Measurements from ENCODE around the gene VSIG8. TPM values are rescaled to one million over a fixed set of nuclear protein-coding genes. Genes with fewer than 3 reads are reported as not detected.

VSIG8 gene
- total and polyA plus RNA-seq, 12 donors: 0.44 TPM; not detected in 11

DNA sequence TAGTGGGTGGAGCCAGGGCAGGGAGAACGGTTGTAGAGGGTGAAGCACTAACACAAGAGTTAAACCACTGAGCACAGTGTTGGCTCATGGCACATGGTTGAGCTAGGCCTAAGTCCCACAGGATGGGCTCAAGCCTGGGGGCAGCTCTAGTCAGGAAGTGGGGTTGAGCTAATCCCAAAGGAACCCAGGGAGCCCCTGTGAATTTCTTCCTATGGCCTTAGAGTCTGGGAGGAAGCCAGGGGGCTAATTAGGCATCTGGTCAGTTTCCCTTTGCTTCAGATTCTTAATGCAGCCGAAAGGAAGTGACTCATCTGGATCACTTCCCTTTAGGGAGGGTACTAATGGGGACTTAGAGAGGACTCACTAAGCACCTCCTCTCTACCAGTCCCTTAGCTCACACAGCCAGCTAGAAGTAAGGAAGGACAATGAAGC lies 27.4 kb upstream of the VSIG8 start:
- H3K4me3 ChIP-seq: peak overlapping the region in 6 of 10 donors; percentile 4 to 27 (median 16)
- H3K9me3 ChIP-seq: no peaks in the 10 kb centered on the region
- 32 to 41% methylated on average over 2 of the region's 2 CpGs for WGBS, 2 donors
- H3K4me1 ChIP-seq: peaks cover 0 to 35% (median 21%) of the 10 kb centered on the region in 9 donors
- intact Hi-C loops (cut with DNase I): loop anchor here in 9 of 10 donors (2.0 to 10.0 kb wide), 9 partner anchors 35 to 725 kb away; partner anchors contain the start of genes TAGLN2 (in 3 of the 9) and DUSP23 (in 2 of the 9)
- H3K36me3 ChIP-seq: no peaks in the 10 kb centered on the region
- no peaks in the 10 kb centered on the region for H3K27me3 ChIP-seq
- DNase-seq: peak in 1 of 2 donors; percentile 79
- TF ChIP-seq, protein P1, sequence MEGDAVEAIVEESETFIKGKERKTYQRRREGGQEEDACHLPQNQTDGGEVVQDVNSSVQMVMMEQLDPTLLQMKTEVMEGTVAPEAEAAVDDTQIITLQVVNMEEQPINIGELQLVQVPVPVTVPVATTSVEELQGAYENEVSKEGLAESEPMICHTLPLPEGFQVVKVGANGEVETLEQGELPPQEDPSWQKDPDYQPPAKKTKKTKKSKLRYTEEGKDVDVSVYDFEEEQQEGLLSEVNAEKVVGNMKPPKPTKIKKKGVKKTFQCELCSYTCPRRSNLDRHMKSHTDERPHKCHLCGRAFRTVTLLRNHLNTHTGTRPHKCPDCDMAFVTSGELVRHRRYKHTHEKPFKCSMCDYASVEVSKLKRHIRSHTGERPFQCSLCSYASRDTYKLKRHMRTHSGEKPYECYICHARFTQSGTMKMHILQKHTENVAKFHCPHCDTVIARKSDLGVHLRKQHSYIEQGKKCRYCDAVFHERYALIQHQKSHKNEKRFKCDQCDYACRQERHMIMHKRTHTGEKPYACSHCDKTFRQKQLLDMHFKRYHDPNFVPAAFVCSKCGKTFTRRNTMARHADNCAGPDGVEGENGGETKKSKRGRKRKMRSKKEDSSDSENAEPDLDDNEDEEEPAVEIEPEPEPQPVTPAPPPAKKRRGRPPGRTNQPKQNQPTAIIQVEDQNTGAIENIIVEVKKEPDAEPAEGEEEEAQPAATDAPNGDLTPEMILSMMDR (IDR thresholded peaks at IDR 0.05): peak in 1 of 9 donors; percentile 16
- peak overlapping the region; percentile 39 to 86 (median 76) for H3K27ac ChIP-seq
- peak; percentile 88 to 96 (median 94) for ATAC-seq

DNA sequence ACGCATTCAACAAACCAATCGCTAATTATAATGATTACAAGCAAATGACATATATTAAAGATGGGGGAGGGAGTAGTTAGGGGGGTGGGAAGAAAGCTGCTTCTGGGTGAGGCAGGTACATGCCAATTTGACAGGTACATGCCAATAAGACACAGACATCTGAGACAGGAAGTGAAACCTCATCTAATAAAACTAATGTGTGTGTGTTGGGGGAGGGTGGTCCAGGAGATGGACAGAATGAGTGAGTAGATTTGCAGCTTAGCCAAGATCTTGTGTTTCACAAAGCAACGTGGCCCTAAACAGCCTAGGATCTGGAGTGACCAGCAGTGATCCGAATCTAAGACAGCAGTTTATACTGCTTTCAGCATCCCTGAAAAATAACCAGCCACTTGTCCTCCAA lies 26.7 kb upstream of the VSIG8 start:
- Histone ChIP-seq H3K27me3 (no peaks in the 10 kb centered on the region), H3K9me3 (no peaks in the 10 kb centered on the region), H3K36me3 (no peaks in the 10 kb centered on the region), H3K4me3 (no peak overlapping the region), H3K4me1 (peaks cover 0 to 35% (median 21%) of the 10 kb centered on the region in 9 donors), H3K27ac (peak overlapping the region in 9 of 10 donors; percentile 39 to 86 (median 78))
- WGBS, 2 donors: 92 to 93% methylated on average over 4 of the region's 4 CpGs
- intact Hi-C loops (cut with DNase I): loop anchor here in 1 of 10 donors (10.0 kb wide), 1 partner anchor 674 kb away; no protein-coding TSS in a partner anchor
- ATAC-seq (no peak), DNase-seq (no peak)
- TF ChIP-seq, protein P1 (IDR thresholded peaks at IDR 0.05): no peak

DNA sequence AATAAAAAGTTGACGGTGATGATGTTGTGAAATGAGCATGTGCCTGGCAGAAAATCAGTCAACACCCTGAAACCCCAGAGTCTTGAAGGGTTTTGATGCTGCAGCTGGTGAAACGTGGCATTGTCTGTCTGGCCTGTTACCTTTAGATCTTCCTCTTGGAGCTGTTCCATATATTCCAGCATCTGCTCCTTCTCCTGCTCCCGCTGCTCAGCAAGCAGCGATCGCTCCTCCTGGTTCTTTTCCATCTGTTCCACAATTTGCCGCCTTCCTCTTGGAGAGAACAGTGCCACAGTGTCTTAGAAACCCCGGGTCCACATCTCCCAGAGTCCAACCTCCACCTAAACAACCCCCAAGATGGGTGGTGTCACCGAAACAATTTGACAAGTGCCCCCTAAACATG lies 21.8 kb upstream of the VSIG8 start:
- WGBS, 2 donors: 85 to 87% methylated on average over 8 of the region's 8 CpGs
- intact Hi-C loops (cut with DNase I): loop anchor here in 1 of 10 donors (10.0 kb wide), 1 partner anchor 669 kb away; no protein-coding TSS in a partner anchor
- Histone ChIP-seq H3K4me1 (peaks cover 0 to 42% (median 2%) of the 10 kb centered on the region in 9 donors), H3K9me3 (no peaks in the 10 kb centered on the region), H3K36me3 (no peaks in the 10 kb centered on the region), H3K27ac (no peak overlapping the region), H3K27me3 (no peaks in the 10 kb centered on the region), H3K4me3 (no peak overlapping the region)
- ATAC-seq (no peak), DNase-seq (no peak)
- TF ChIP-seq, protein P1 (IDR thresholded peaks at IDR 0.05): no peak

DNA sequence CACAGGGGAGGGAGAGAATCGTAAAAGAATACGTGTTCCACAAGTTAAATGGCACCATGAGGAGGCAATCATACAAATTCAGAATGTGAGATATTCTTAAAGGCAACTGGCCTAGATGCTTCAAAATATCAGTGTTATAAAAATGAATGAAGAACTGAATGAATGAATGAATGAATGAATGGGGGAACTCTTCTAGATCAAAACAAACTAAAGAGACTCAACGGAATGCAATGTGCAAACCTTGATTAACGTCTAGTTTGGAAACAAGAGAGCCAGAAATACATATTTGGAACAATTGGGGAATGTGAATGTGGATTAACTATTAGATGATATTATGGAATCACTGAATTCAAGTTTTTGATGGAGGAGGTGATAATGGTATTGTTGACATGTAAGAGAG lies 20.7 kb upstream of the VSIG8 start:
- TF ChIP-seq, protein P1 (IDR thresholded peaks at IDR 0.05): no peak
- 67 to 85% methylated on average over 4 of the region's 4 CpGs for WGBS, 2 donors
- intact Hi-C loops (cut with DNase I): loop anchor here in 2 of 10 donors (2.0 to 10.0 kb wide), 2 partner anchors 20 to 668 kb away; partner anchors contain the start of gene VSIG8 (in 1 of the 2)

More for the DNA sequence above, 20.7 kb upstream of the VSIG8 start:
- peaks cover 0 to 33% (median 0%) of the 10 kb centered on the region in 9 donors for H3K4me1 ChIP-seq
- no peak overlapping the region for H3K4me3 ChIP-seq
- ATAC-seq (no peak), DNase-seq (no peak)
- no peaks in the 10 kb centered on the region for H3K9me3 ChIP-seq
- no peaks in the 10 kb centered on the region for H3K27me3 ChIP-seq
- no peaks in the 10 kb centered on the region for H3K36me3 ChIP-seq
- H3K27ac ChIP-seq: no peak overlapping the region
